Astrocyte of the spinal cord (primary cell): ENCODE data around the gene SH3BP2.
"Not testable (repeated sequence)": the region's sequence is repeated elsewhere in the genome, so short reads cannot be mapped to it uniquely, and the experiment has no call there.

ENCODE experiments used
- DNase-seq: peaks from one replicate; pipeline ENCODE4 v3.0.0; 2011; ENCODE audit warnings: low read depth, low spot score
- H3K4me3 ChIP-seq: 2 replicates; pipeline ENCODE4 v1.5.1; 2011; ENCODE audit warnings: low read depth, mild to moderate bottlenecking, low read length, moderate library complexity
- in situ Hi-C: cut with HindIII; loops from 2 replicates; pipeline ENCODE4 v1.10.0; 2017; ENCODE audit warnings: low sequenced_read_pairs
- TF ChIP-seq, protein P1 (sequence below): IDR thresholded peaks from 2 replicates; pipeline ENCODE4 v1.5.1; 2012; ENCODE audit warnings: low read depth, mild to moderate bottlenecking, low read length, inconsistent platforms

The SH3BP2 gene

GRCh38 chr4:2756691-2757350, 36.1 kb upstream of the SH3BP2 start:
- in situ Hi-C loops, result no loop called here
- TF ChIP-seq, protein P1, sequence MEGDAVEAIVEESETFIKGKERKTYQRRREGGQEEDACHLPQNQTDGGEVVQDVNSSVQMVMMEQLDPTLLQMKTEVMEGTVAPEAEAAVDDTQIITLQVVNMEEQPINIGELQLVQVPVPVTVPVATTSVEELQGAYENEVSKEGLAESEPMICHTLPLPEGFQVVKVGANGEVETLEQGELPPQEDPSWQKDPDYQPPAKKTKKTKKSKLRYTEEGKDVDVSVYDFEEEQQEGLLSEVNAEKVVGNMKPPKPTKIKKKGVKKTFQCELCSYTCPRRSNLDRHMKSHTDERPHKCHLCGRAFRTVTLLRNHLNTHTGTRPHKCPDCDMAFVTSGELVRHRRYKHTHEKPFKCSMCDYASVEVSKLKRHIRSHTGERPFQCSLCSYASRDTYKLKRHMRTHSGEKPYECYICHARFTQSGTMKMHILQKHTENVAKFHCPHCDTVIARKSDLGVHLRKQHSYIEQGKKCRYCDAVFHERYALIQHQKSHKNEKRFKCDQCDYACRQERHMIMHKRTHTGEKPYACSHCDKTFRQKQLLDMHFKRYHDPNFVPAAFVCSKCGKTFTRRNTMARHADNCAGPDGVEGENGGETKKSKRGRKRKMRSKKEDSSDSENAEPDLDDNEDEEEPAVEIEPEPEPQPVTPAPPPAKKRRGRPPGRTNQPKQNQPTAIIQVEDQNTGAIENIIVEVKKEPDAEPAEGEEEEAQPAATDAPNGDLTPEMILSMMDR, result no peak
- H3K4me3 ChIP-seq, result peak overlapping the region; percentile 6
- no peak for DNase-seq

DNA sequence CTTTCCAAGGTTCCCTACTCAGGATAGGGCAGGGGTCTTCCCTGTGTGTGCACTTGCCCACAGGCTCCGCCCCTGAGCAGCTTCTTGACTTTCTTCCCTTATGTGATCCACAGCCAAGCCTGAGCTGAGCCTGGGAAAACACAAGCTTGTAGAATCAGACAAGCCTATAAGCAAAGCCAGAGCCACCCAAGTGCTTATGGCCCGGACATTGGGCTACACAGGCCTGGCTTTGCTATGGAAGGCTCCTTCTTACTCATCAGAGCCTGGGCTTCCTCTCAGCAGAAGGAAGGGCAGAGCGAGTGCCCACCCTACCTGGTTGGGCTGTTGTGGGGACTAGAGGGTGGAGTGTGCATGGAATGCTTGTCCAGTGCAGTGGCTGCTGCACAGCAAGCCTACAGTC, 35.5 kb upstream of the SH3BP2 start:
- in situ Hi-C loops, result no loop called here
- TF ChIP-seq, protein P1, result no peak
- H3K4me3 ChIP-seq, result no peak overlapping the region
- DNase-seq, result no peak

DNA sequence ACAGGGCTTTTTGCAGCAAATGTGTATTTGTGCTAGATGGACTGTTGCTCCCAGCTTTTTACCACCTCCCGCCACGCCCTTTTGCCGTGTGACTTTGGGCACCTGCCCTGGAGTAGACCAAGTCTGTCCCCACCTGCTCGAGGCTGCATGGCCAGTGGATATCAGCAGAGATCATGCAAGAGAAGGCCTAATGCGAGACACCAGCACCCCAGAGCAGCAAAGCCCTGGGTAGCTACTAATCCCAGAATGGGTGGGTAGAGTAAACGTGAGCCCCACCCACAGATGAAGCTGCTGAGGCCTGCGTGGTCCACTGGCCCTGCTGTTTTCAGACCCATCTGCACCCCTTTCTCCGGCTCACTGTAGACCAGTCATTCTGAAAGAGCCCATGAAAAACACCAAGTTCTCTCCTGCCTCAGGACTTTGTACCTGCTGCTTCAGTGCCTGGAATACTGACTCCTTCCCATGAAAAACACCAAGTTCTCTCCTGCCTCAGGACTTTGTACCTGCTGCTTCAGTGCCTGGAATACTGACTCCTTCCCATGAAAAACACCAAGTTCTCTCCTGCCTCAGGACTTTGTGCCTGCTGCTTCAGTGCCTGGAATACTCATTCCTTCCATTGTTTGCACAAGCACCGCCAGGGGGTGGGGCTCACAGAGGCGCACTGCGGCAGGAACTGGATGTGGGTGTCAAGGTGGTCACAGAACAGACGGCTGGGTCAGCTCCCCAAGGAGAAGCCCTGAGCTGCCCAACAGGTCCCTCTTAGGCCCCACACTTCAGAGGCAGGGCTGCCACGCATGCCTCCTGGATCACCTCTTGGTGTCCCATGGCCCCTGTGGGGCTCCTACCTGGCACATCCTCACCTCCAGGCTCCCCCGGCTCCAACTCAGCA, 31.6 kb upstream of the SH3BP2 start:
- no peak overlapping the region for H3K4me3 ChIP-seq
- TF ChIP-seq, protein P1, result peak; percentile 28
- DNase-seq, result peak; percentile 22
- in situ Hi-C loops, result no loop called here

DNA sequence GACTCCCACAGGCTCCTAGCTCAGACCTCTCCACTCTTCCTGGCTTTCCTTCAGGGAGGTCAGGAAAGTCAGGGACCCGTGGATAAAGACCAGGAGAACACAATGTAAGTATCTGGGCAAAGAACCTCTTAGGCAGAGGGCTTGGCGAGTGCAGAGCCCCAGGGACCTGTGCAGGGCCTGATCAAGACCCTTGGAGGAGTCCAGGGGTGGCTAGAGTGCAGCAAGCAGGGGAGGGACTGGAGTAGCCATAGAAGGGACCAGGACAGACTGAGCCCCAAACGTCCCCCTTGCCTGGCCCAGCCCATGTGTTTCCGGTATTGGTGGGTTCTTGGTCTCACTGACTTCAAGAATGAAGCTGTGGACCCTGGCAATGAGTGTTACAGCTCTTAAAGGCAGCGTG, 30.8 kb upstream of the SH3BP2 start:
- in situ Hi-C loops, result no loop called here
- TF ChIP-seq, protein P1, result no peak
- no peak overlapping the region for H3K4me3 ChIP-seq
- no peak for DNase-seq

GRCh38 chr4:2762486-2763370, 30.2 kb upstream of the SH3BP2 start:
- DNase-seq, H3K4me3 ChIP-seq, in situ Hi-C loops: not testable (repeated sequence)

- H3K4me3 ChIP-seq, result no peak overlapping the region
- in situ Hi-C loops, result no loop called here
- DNase-seq, result no peak
- TF ChIP-seq, protein P1, result no peak
Observed at GRCh38 chr4:2763511-2763967, 29.3 kb upstream of the SH3BP2 start.
